GM18498 (cell line): Measurements from ENCODE around the gene UQCR11.

ENCODE experiments used
- ATAC-seq: cut with Tn5 transposase; IDR thresholded peaks from one replicate; pipeline ENCODE4 v1.9.1; 2021; ENCODE audit warnings: mild to moderate bottlenecking, moderate library complexity; ENCODE audit not compliant: unreplicated experiment

UQCR11 gene

GRCh38 chr19:1592755-1593500 lies 12.3 kb downstream of the UQCR11 start, which contains the start of gene MBD3:
TSS of gene MBD3 (minus strand) at chr19:1592865. CDS start at chr19:1592631, 234 bp downstream.
- ATAC-seq = peak; percentile 75

GRCh38 chr19:1592024-1592754 lies 13.1 kb downstream of the UQCR11 start:
- peak; percentile 68 for ATAC-seq

- no peak for ATAC-seq
These were observed 13.7 kb downstream of the UQCR11 start for GRCh38 chr19:1591421-1592023.

GRCh38 chr19:1590641-1591397 lies 14.4 kb downstream of the UQCR11 start:
- ATAC-seq = no peak

- no peak for ATAC-seq
These were observed 17.4 kb downstream of the UQCR11 start for GRCh38 chr19:1587872-1588271.

GRCh38 chr19:1585243-1585580 lies 20.1 kb downstream of the UQCR11 start:
- no peak for ATAC-seq

- no peak for ATAC-seq
These were observed 20.6 kb downstream of the UQCR11 start for GRCh38 chr19:1584500-1585242.

- no peak for ATAC-seq
These were observed 23.1 kb downstream of the UQCR11 start for GRCh38 chr19:1582201-1582600.

- no peak for ATAC-seq
These were observed 24.3 kb downstream of the UQCR11 start for GRCh38 chr19:1580957-1581356.

- no peak for ATAC-seq
These were observed 24.9 kb downstream of the UQCR11 start for GRCh38 chr19:1580382-1580781.

- no peak for ATAC-seq
These were observed 26.0 kb downstream of the UQCR11 start for GRCh38 chr19:1579222-1579621.

GRCh38 chr19:1577929-1578618 lies 27.2 kb downstream of the UQCR11 start:
- no peak for ATAC-seq

- no peak for ATAC-seq
These were observed 28.0 kb downstream of the UQCR11 start for GRCh38 chr19:1577090-1577928.

- no peak for ATAC-seq
These were observed 28.8 kb downstream of the UQCR11 start for GRCh38 chr19:1576242-1577089.

GRCh38 chr19:1575323-1576241 lies 29.7 kb downstream of the UQCR11 start:
- no peak for ATAC-seq

GRCh38 chr19:1574354-1575136 lies 30.7 kb downstream of the UQCR11 start:
- no peak for ATAC-seq
